ENCODE results near the gene FUCA2. TPM values are rescaled to one million over a fixed set of nuclear protein-coding genes. Genes with fewer than 3 reads are reported as not detected.

Gene FUCA2
- total and polyA plus RNA-seq, 7 donors = 8.7 to 32.3 (median 11.4) TPM

GRCh38 chr6:143531720-143532499 lies 20.4 kb upstream of the FUCA2 start:
- no peaks in the 10 kb centered on the region for H3K9me3 ChIP-seq
- intact Hi-C loops (cut with DNase I) = no loop called here
- peaks cover 0 to 6% (median 2%) of the 10 kb centered on the region in 3 donors for H3K27me3 ChIP-seq (ENCODE audit: insufficient read depth in 3 of 3, low read length in 2 of 3)
- no peak for ATAC-seq
- TF ChIP-seq CTCF (IDR thresholded peaks at IDR 0.05) = no peak
- H3K27ac ChIP-seq = no peak overlapping the region
- no peaks in the 10 kb centered on the region for H3K36me3 ChIP-seq (ENCODE audit: insufficient read depth in 1 of 2, low read depth in 1 of 2)
- 47 to 61% (median 58%) methylated on average over 5 of the region's 5 CpGs for WGBS, 3 donors
- no peak for DNase-seq
- no peak overlapping the region for H3K4me3 ChIP-seq
- no peaks in the 10 kb centered on the region for H3K4me1 ChIP-seq

- TF ChIP-seq CTCF (IDR thresholded peaks at IDR 0.05) = no peak
- DNase-seq (no peak), ATAC-seq (no peak)
- H3K27ac ChIP-seq = no peak overlapping the region
- no peaks in the 10 kb centered on the region for H3K9me3 ChIP-seq
- no peak overlapping the region for H3K4me3 ChIP-seq
- no peaks in the 10 kb centered on the region for H3K4me1 ChIP-seq
- H3K36me3 ChIP-seq (ENCODE audit: insufficient read depth in 1 of 2, low read depth in 1 of 2) = no peaks in the 10 kb centered on the region
- H3K27me3 ChIP-seq (ENCODE audit: insufficient read depth in 3 of 3, low read length in 2 of 3) = peaks cover 0 to 6% (median 2%) of the 10 kb centered on the region in 3 donors
- intact Hi-C loops (cut with DNase I) = no loop called here
- WGBS, 3 donors = 43 to 65% (median 43%) methylated on average over 2 of the region's 2 CpGs
These were observed 17.6 kb upstream of the FUCA2 start for GRCh38 chr6:143529095-143529494.

- Histone ChIP-seq H3K4me1 (no peaks in the 10 kb centered on the region), H3K9me3 (no peaks in the 10 kb centered on the region), H3K27me3 (ENCODE audit: insufficient read depth in 3 of 3, low read length in 2 of 3) (peaks cover 0 to 2% (median 2%) of the 10 kb centered on the region in 3 donors), H3K36me3 (ENCODE audit: insufficient read depth in 1 of 2, low read depth in 1 of 2) (no peaks in the 10 kb centered on the region), H3K27ac (no peak overlapping the region), H3K4me3 (no peak overlapping the region)
- no peak for TF ChIP-seq CTCF (IDR thresholded peaks at IDR 0.05)
- no peak for ATAC-seq
- intact Hi-C loops (cut with DNase I) = no loop called here
- DNase-seq = no peak
- WGBS, 3 donors = 76 to 79% (median 78%) methylated on average over 7 of the region's 7 CpGs
These were observed 16.8 kb upstream of the FUCA2 start for GRCh38 chr6:143528164-143528811.

- 76 to 87% (median 78%) methylated on average over 1 of the region's 1 CpG for WGBS, 3 donors
- TF ChIP-seq CTCF (IDR thresholded peaks at IDR 0.05) = no peak
These were observed 16.2 kb upstream of the FUCA2 start for GRCh38 chr6:143527677-143528076.

More at GRCh38 chr6:143527677-143528076, 16.2 kb upstream of the FUCA2 start:
- Histone ChIP-seq H3K4me3 (no peak overlapping the region), H3K4me1 (no peaks in the 10 kb centered on the region), H3K27ac (no peak overlapping the region), H3K36me3 (ENCODE audit: insufficient read depth in 1 of 2, low read depth in 1 of 2) (no peaks in the 10 kb centered on the region), H3K9me3 (no peaks in the 10 kb centered on the region), H3K27me3 (ENCODE audit: insufficient read depth in 3 of 3, low read length in 2 of 3) (peaks cover 0 to 2% (median 0%) of the 10 kb centered on the region in 3 donors)
- no peak for DNase-seq
- no peak for ATAC-seq
- intact Hi-C loops (cut with DNase I) = no loop called here
